Stimulated activated CD8-positive, alpha-beta memory T cell treated with anti-CD3 and anti-CD28 coated beads, Interleukin-15, amount 100 ng/mL, for 48 hours (primary cell): Measurements from ENCODE around the gene XYLT1.

Experiments
- DNase-seq, 2 donors: peaks; one replicate each; pipeline ENCODE4 v3.0.0-alpha.2; 2020; ENCODE audit warnings: low read depth in 2 of 2

The XYLT1 gene

GRCh38 chr16:17374668-17375255 lies 96.0 kb downstream of the XYLT1 start:
- no peak for DNase-seq

GRCh38 chr16:17373533-17373932 lies 97.2 kb downstream of the XYLT1 start:
- DNase-seq = no peak

- DNase-seq = no peak
Observed at GRCh38 chr16:17372386-17372785, 98.4 kb downstream of the XYLT1 start.

- no peak for DNase-seq
Observed at GRCh38 chr16:17371299-17371698, 99.5 kb downstream of the XYLT1 start.

GRCh38 chr16:17370731-17371285 lies 100.0 kb downstream of the XYLT1 start:
- DNase-seq = no peak

GRCh38 chr16:17370223-17370707 lies 100.5 kb downstream of the XYLT1 start:
- no peak for DNase-seq

GRCh38 chr16:17369421-17370222 lies 101.1 kb downstream of the XYLT1 start:
- peak; percentile 34 to 40 for DNase-seq

GRCh38 chr16:17368951-17369350 lies 101.8 kb downstream of the XYLT1 start:
- DNase-seq = no peak

GRCh38 chr16:17368446-17368845 lies 102.3 kb downstream of the XYLT1 start:
- no peak for DNase-seq

- no peak for DNase-seq
Observed at GRCh38 chr16:17367923-17368322, 102.8 kb downstream of the XYLT1 start.

GRCh38 chr16:17367036-17367435 lies 103.7 kb downstream of the XYLT1 start:
- no peak for DNase-seq

GRCh38 chr16:17366299-17366961 lies 104.3 kb downstream of the XYLT1 start:
- no peak for DNase-seq

GRCh38 chr16:17365591-17366298 lies 105.0 kb downstream of the XYLT1 start:
- DNase-seq = no peak

GRCh38 chr16:17365211-17365541 lies 105.6 kb downstream of the XYLT1 start:
- DNase-seq = no peak

- DNase-seq = no peak
Observed at GRCh38 chr16:17364319-17365210, 106.2 kb downstream of the XYLT1 start.

GRCh38 chr16:17362946-17363345 lies 107.8 kb downstream of the XYLT1 start:
- no peak for DNase-seq

GRCh38 chr16:17362183-17362582 lies 108.6 kb downstream of the XYLT1 start:
- DNase-seq = no peak

- no peak for DNase-seq
Observed at GRCh38 chr16:17360693-17361122, 110.1 kb downstream of the XYLT1 start.

- DNase-seq = peak; percentile 50 to 57
Observed at GRCh38 chr16:17359788-17360390, 110.9 kb downstream of the XYLT1 start.

GRCh38 chr16:17358846-17359245 lies 111.9 kb downstream of the XYLT1 start:
- DNase-seq = no peak
